GM12878 (cell line): ENCODE results near the gene NECAB2. TPM values are rescaled to one million over a fixed set of nuclear protein-coding genes. Genes with fewer than 3 reads are reported as not detected.

Experiments used
- ATAC-seq: fragments of 200-7000 bp; cut with Tn5 transposase; 3 replicates; pipeline ENCODE4 v1.9.1; 2020; ENCODE audit warnings: mild to moderate bottlenecking, moderate library complexity
- BruUV-seq: library from RNA; stranded (reverse); fragments of 400-500 nt; replicated peaks from 2 replicates; lab custom pipeline; 2021; lab: Mats Ljungman, UMichigan
- CTCF ChIA-PET: fragments of 300-600 bp; sonication (Branson Sonifier 250); formaldehyde crosslinking; extraction: SDS; loops from one replicate; lab custom pipeline; 2021; ENCODE audit warnings: inconsistent platforms; lab: Yijun Ruan, JAX
- POLR2A ChIA-PET: fragments of 350-600 bp; formaldehyde crosslinking; extraction: SDS; loops from one replicate; lab custom pipeline; 2021; ENCODE audit warnings: inconsistent platforms; lab: Charles Lee
- RAD21 ChIA-PET: fragments of 300-600 bp; sonication (Branson Sonifier 250); formaldehyde crosslinking; loops from one replicate; lab custom pipeline; 2023; ENCODE audit warnings: antibody characterized with exemption; ENCODE audit not compliant: unreplicated experiment; lab: Charles Lee
- SMC1A ChIA-PET: fragments of 300-600 bp; sonication (Branson Sonifier 250); formaldehyde crosslinking; loops from one replicate; lab custom pipeline; 2023; ENCODE audit not compliant: unreplicated experiment, uncharacterized antibody; lab: Charles Lee
- DNase-seq: peaks from one replicate; pipeline ENCODE4 v3.0.0-alpha.2; 2011; ENCODE audit warnings: low read depth, low spot score
- FAIRE-seq: peaks from 3 replicates; lab custom pipeline; 2011; peaks lifted over from hg19 to GRCh38; lab: Jason Lieb, UNC
- H2AFZ ChIP-seq: 2 replicates; pipeline ENCODE4 v1.6.0; 2011; ENCODE audit warnings: low read depth, low read length, control low read depth; ENCODE audit not compliant: control insufficient read depth
- H3K27ac ChIP-seq: 2 replicates; pipeline ENCODE4 v1.5.1; 2011; ENCODE audit warnings: control low read depth; ENCODE audit not compliant: control insufficient read depth, insufficient read depth
- H3K27me3 ChIP-seq, 2 experiments: replicated peaks in 1 of 2; 2 replicates each; pipeline versions ENCODE4 v1.6.0 to v1.6.1; 2011; ENCODE audit warnings: low read length in 1 of 2; ENCODE audit not compliant: control insufficient read depth in 2 of 2, insufficient read depth in 2 of 2
- H3K36me3 ChIP-seq, 2 experiments: 2 replicates each; pipeline ENCODE4 v1.5.1; 2011; ENCODE audit warnings: low read length in 1 of 2; ENCODE audit not compliant: control insufficient read depth in 2 of 2, insufficient read depth in 2 of 2
- H3K4me1 ChIP-seq: 2 replicates; pipeline ENCODE4 v1.6.1; 2011; ENCODE audit warnings: mild to moderate bottlenecking, low read length, moderate library complexity, mixed read lengths; ENCODE audit not compliant: control insufficient read depth, insufficient read depth
- H3K4me2 ChIP-seq: 2 replicates; pipeline ENCODE4 v1.6.0; 2011; ENCODE audit warnings: control low read depth; ENCODE audit not compliant: control insufficient read depth, insufficient read depth
- H3K4me3 ChIP-seq: fragments of 200-600 bp; sonication (generic); 2 replicates; pipeline ENCODE4 v1.5.1; 2016
- H3K79me2 ChIP-seq: 2 replicates; pipeline ENCODE4 v1.6.0; 2011; ENCODE audit warnings: low read length; ENCODE audit not compliant: control insufficient read depth, insufficient read depth
- H3K9ac ChIP-seq: 2 replicates; pipeline ENCODE4 v1.8.0; 2011; ENCODE audit warnings: low read length, control low read depth, mixed read lengths; ENCODE audit not compliant: control insufficient read depth, insufficient read depth
- H3K9me3 ChIP-seq: replicated peaks from 3 replicates; pipeline ENCODE4 v1.5.1; 2011; ENCODE audit warnings: mild to moderate bottlenecking, low read length; ENCODE audit not compliant: control insufficient read depth, insufficient read depth
- H4K20me1 ChIP-seq: 2 replicates; pipeline ENCODE4 v1.6.0; 2011; ENCODE audit not compliant: control insufficient read depth, insufficient read depth
- BMI1 ChIP-seq: fragments of 450-650 bp; IDR thresholded peaks from 2 replicates; pipeline ENCODE4 v1.6.1; 2016; ENCODE audit warnings: mild to moderate bottlenecking, moderate library complexity, borderline replicate concordance
- CBX3 ChIP-seq: fragments of 200-600 bp; sonication (generic); IDR thresholded peaks from 2 replicates; pipeline ENCODE4 v1.6.1; 2016; ENCODE audit warnings: low read depth, borderline replicate concordance
- CBX5 ChIP-seq: sonication (generic); IDR thresholded peaks from 2 replicates; pipeline ENCODE4 v1.6.1; 2016; ENCODE audit warnings: low read depth, moderate library complexity, mild to moderate bottlenecking, inconsistent platforms
- CEBPB ChIP-seq, 2 experiments: fragments of 150-350 bp in 1 of 2; IDR thresholded peaks; 2 replicates each; pipeline ENCODE4 v1.6.1; 2012 to 2014; ENCODE audit warnings: low read depth in 2 of 2, low read length in 2 of 2, borderline replicate concordance in 1 of 2, inconsistent platforms in 1 of 2
- CHD1 ChIP-seq: IDR thresholded peaks from 2 replicates; pipeline ENCODE4 v1.6.1; 2012; ENCODE audit warnings: low read depth, low read length, improper control_type of control experiment
- ESRRA ChIP-seq: IDR thresholded peaks from 2 replicates; pipeline ENCODE4 v1.6.1; 2012; ENCODE audit warnings: mild to moderate bottlenecking, low read length, improper control_type of control experiment
- HDAC2 ChIP-seq: fragments of 200-600 bp; sonication (generic); IDR thresholded peaks from 2 replicates; pipeline ENCODE4 v1.6.1; 2017
- IRF4 ChIP-seq: IDR thresholded peaks from 2 replicates; pipeline ENCODE4 v1.6.1; 2011; ENCODE audit warnings: low read depth, low read length
- KDM1A ChIP-seq: fragments of 200-600 bp; sonication (generic); IDR thresholded peaks from 2 replicates; pipeline ENCODE4 v1.6.1; 2016; ENCODE audit warnings: borderline replicate concordance
- RBBP5 ChIP-seq: fragments of 200-600 bp; sonication (generic); conservative IDR thresholded peaks from 2 replicates; pipeline ENCODE4 v1.6.1; 2016
- TAF1 ChIP-seq: IDR thresholded peaks from 2 replicates; pipeline ENCODE4 v1.6.1; 2011; ENCODE audit warnings: mild to moderate bottlenecking, low read depth, low read length, borderline replicate concordance
- ZNF207 ChIP-seq: fragments of 450-650 bp; IDR thresholded peaks from 2 replicates; pipeline ENCODE4 v1.6.1; 2014; ENCODE audit warnings: antibody characterized with exemption, mild to moderate bottlenecking, borderline replicate concordance
- ZSCAN29 ChIP-seq: fragments of 450-650 bp; IDR thresholded peaks from 2 replicates; pipeline ENCODE4 v1.6.1; 2017; ENCODE audit warnings: mild to moderate bottlenecking, moderate library complexity
- WGBS: methylation state at CpG from one replicate; pipeline ENCODE4 v1.1.6; 2016; ENCODE audit warnings: low lambda C conversion rate; ENCODE audit not compliant: insufficient replicate concordance, insufficient coverage; ENCODE audit errors: missing lambda C conversion rate; 5-methylcytosine and 5-hydroxymethylcytosine counted together
- in situ Hi-C: fragments of 300-500 bp; cut with MboI; formaldehyde crosslinking; loops from 9 replicates; pipeline ENCODE4 v1.14.3; 2018; ENCODE audit warnings: mixed read lengths
- intact Hi-C: fragments of 100-400 bp; cut with micrococcal nuclease; formaldehyde crosslinking; loops from one replicate; pipeline ENCODE4 v1.14.2; 2022; ENCODE audit not compliant: unreplicated experiment
- polyA plus RNA-seq, 11 experiments: library from polyadenylated mRNA; depleted of rRNA in 4 of 11; unstranded in 6 of 11; stranded (reverse) in 5 of 11; fragments of >200 nt; fragmentation: Nextera tagmentation in 4 of 11; fragmentation: Illumina TruSeq in 1 of 11; extraction: Ambion mirVana in 4 of 11; extraction: Trizol in 1 of 11; gene quantifications; 1 replicate in 1 of 11; 2 replicates in 10 of 11; pipeline versions ENCODE4 v1.2.1 to v1.2.3, GENCODE V29; 2011 to 2016; ENCODE audit warnings: inconsistent platforms in 2 of 11, missing spikeins in 2 of 11, low read depth in 1 of 11
- total RNA-seq, 4 experiments: library from RNA; depleted of rRNA in 3 of 4; stranded (reverse); fragments of >200 nt in 3 of 4; fragmentation: Illumina TruSeq in 1 of 4; extraction: Trizol in 1 of 4; gene quantifications; 2 replicates each; pipeline versions ENCODE4 v1.2.1 to v1.2.3, GENCODE V29; 2013 to 2021
- TF ChIP-seq, protein P1 (sequence below): IDR thresholded peaks from 2 replicates; pipeline ENCODE4 v1.6.1; 2012; ENCODE audit warnings: low read depth, low read length, improper control_type of control experiment
- TF ChIP-seq, protein P2 (sequence below): fragments of 450-650 bp; formaldehyde crosslinking; IDR thresholded peaks from 2 replicates; pipeline ENCODE4 v1.4.0; 2022; ENCODE audit warnings: mild to moderate bottlenecking, moderate library complexity
- TF ChIP-seq, protein P3 (sequence below): IDR thresholded peaks from 2 replicates; pipeline ENCODE4 v1.6.1; 2012; ENCODE audit warnings: low read depth, low read length, improper control_type of control experiment
- TF ChIP-seq, protein P4 (sequence below): IDR thresholded peaks from 2 replicates; pipeline ENCODE4 v1.6.1; 2012; ENCODE audit warnings: improper control_type of control experiment, low read depth, low read length; ENCODE audit not compliant: insufficient replicate concordance

Gene NECAB2
- total and polyA plus RNA-seq, 10 of the 15 experiments (the other 5 are each of a cell fraction or from before 2014, with no cell fraction given), result not detected

DNA sequence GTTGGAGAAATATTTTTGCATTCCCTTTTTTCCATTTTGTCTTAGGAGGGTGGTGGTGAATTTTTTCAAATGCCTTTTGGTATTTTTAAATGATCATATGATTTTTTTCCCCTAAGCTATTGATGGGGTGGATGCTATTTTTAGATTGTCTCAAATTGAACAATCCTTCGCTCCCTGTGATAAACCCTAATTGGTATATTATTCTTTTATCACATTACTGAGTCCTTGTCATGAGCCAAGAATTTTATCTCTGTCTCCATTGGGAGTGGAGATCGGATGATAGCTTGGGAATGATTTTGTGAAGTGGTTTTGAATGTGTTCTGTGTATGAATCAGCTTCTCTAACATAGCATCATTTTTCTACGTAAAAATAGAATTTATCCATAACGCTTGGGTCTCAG is 15.4 kb downstream of the NECAB2 start:
- Histone ChIP-seq H3K79me2 (no peaks in the 10 kb centered on the region), H3K4me1 (no peaks in the 10 kb centered on the region), H3K9ac (no peak overlapping the region), H3K4me2 (no peak overlapping the region), H3K4me3 (no peak overlapping the region), H4K20me1 (no peaks in the 10 kb centered on the region), H3K9me3 (no peaks in the 10 kb centered on the region; the same call in 2 of the 3 replicates), H3K27ac (no peak overlapping the region), H3K36me3 (no peaks in the 10 kb centered on the region), H3K27me3 (0 out of 4 replicates have a peak, but pooled peaks cover 0 to 2% of the 10 kb centered on the region in 2 experiments), H2AFZ (no peak overlapping the region)
- RAD21 ChIA-PET, result no interaction called here
- FAIRE-seq, result no peak
- POLR2A ChIA-PET, result no interaction called here
- no peak for DNase-seq
- 21% methylated on average over 4 of the region's 4 CpGs for WGBS
- CTCF ChIA-PET, result interaction anchor here (0.8 kb wide), 1 partner anchor 29 kb away, joined by 3 read pairs; no protein-coding TSS in a partner anchor
- in situ Hi-C loops, result no loop called here
- SMC1A ChIA-PET, result no interaction called here
- ATAC-seq, result no peak
- intact Hi-C loops, result no loop called here
- no TSS peak for BruUV-seq
- TF ChIP-seq CEBPB (IDR thresholded peaks at IDR 0.05; ENCODE audit: borderline replicate concordance in 1 of 2, low read depth in 2 of 2, low read length in 2 of 2) (no peak), CHD1 (no peak), TAF1 (no peak), ZNF207 (no peak), BMI1 (no peak), RBBP5 (no peak), IRF4 (no peak), ZSCAN29 (no peak), CBX3 (no peak), ESRRA (no peak), KDM1A (no peak), CBX5 (no peak), HDAC2 (no peak)
- TF ChIP-seq, protein P1, sequence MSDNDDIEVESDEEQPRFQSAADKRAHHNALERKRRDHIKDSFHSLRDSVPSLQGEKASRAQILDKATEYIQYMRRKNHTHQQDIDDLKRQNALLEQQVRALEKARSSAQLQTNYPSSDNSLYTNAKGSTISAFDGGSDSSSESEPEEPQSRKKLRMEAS, result no peak
- TF ChIP-seq, protein P2, sequence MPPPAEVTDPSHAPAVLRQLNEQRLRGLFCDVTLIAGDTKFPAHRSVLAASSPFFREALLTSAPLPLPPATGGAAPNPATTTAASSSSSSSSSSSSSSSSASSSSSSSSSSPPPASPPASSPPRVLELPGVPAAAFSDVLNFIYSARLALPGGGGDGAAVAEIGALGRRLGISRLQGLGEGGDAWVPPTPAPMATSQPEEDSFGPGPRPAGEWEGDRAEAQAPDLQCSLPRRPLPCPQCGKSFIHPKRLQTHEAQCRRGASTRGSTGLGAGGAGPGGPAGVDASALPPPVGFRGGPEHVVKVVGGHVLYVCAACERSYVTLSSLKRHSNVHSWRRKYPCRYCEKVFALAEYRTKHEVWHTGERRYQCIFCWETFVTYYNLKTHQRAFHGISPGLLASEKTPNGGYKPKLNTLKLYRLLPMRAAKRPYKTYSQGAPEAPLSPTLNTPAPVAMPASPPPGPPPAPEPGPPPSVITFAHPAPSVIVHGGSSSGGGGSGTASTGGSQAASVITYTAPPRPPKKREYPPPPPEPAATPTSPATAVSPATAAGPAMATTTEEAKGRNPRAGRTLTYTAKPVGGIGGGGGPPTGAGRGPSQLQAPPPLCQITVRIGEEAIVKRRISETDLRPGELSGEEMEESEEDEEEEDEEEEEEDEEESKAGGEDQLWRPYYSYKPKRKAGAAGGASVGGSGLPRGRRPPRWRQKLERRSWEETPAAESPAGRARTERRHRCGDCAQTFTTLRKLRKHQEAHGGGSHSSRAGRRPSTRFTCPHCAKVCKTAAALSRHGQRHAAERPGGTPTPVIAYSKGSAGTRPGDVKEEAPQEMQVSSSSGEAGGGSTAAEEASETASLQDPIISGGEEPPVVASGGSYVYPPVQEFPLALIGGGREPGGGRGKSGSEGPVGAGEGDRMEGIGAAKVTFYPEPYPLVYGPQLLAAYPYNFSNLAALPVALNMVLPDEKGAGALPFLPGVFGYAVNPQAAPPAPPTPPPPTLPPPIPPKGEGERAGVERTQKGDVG (CRISPR knock-in tag), result no peak
- TF ChIP-seq, protein P3, sequence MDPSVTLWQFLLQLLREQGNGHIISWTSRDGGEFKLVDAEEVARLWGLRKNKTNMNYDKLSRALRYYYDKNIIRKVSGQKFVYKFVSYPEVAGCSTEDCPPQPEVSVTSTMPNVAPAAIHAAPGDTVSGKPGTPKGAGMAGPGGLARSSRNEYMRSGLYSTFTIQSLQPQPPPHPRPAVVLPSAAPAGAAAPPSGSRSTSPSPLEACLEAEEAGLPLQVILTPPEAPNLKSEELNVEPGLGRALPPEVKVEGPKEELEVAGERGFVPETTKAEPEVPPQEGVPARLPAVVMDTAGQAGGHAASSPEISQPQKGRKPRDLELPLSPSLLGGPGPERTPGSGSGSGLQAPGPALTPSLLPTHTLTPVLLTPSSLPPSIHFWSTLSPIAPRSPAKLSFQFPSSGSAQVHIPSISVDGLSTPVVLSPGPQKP, result no peak
- TF ChIP-seq, protein P4, sequence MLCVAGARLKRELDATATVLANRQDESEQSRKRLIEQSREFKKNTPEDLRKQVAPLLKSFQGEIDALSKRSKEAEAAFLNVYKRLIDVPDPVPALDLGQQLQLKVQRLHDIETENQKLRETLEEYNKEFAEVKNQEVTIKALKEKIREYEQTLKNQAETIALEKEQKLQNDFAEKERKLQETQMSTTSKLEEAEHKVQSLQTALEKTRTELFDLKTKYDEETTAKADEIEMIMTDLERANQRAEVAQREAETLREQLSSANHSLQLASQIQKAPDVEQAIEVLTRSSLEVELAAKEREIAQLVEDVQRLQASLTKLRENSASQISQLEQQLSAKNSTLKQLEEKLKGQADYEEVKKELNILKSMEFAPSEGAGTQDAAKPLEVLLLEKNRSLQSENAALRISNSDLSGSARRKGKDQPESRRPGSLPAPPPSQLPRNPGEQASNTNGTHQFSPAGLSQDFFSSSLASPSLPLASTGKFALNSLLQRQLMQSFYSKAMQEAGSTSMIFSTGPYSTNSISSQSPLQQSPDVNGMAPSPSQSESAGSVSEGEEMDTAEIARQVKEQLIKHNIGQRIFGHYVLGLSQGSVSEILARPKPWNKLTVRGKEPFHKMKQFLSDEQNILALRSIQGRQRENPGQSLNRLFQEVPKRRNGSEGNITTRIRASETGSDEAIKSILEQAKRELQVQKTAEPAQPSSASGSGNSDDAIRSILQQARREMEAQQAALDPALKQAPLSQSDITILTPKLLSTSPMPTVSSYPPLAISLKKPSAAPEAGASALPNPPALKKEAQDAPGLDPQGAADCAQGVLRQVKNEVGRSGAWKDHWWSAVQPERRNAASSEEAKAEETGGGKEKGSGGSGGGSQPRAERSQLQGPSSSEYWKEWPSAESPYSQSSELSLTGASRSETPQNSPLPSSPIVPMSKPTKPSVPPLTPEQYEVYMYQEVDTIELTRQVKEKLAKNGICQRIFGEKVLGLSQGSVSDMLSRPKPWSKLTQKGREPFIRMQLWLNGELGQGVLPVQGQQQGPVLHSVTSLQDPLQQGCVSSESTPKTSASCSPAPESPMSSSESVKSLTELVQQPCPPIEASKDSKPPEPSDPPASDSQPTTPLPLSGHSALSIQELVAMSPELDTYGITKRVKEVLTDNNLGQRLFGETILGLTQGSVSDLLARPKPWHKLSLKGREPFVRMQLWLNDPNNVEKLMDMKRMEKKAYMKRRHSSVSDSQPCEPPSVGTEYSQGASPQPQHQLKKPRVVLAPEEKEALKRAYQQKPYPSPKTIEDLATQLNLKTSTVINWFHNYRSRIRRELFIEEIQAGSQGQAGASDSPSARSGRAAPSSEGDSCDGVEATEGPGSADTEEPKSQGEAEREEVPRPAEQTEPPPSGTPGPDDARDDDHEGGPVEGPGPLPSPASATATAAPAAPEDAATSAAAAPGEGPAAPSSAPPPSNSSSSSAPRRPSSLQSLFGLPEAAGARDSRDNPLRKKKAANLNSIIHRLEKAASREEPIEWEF, result no peak
